HG02943 (cell line): ENCODE measurements around the gene TPO.
"Not testable (repeated sequence)": the region's sequence is repeated elsewhere in the genome, so short reads cannot be mapped to it uniquely, and the experiment has no call there.

ENCODE experiments used
- ATAC-seq: cut with Tn5 transposase; IDR thresholded peaks from one replicate; pipeline ENCODE4 v1.9.1; 2021; ENCODE audit warnings: mild to moderate bottlenecking, low read depth, moderate library complexity; ENCODE audit not compliant: unreplicated experiment

Gene TPO

GRCh38 chr2:1571477-1572417 lies 158.5 kb downstream of the TPO start:
- no peak for ATAC-seq

- no peak for ATAC-seq
Observed at GRCh38 chr2:1572638-1573037, 159.4 kb downstream of the TPO start.

- ATAC-seq: no peak
Observed at GRCh38 chr2:1577846-1578245, 164.6 kb downstream of the TPO start.

- not testable (repeated sequence) for ATAC-seq
Observed at GRCh38 chr2:1581257-1581964, 168.1 kb downstream of the TPO start.

GRCh38 chr2:1581965-1582625 lies 168.8 kb downstream of the TPO start:
- ATAC-seq: no peak

- ATAC-seq: no peak
Observed at GRCh38 chr2:1582891-1583341, 169.7 kb downstream of the TPO start.

- ATAC-seq: no peak
Observed at GRCh38 chr2:1584051-1584531, 170.8 kb downstream of the TPO start.

- no peak for ATAC-seq
Observed at GRCh38 chr2:1584691-1585485, 171.6 kb downstream of the TPO start.

GRCh38 chr2:1585635-1586034 lies 172.4 kb downstream of the TPO start:
- no peak for ATAC-seq

GRCh38 chr2:1586251-1586922 lies 173.1 kb downstream of the TPO start:
- ATAC-seq: no peak

- ATAC-seq: no peak
Observed at GRCh38 chr2:1586923-1587840, 173.9 kb downstream of the TPO start.

GRCh38 chr2:1588051-1588977 lies 175.1 kb downstream of the TPO start:
- no peak for ATAC-seq

- ATAC-seq: no peak
Observed at GRCh38 chr2:1588978-1589621, 175.8 kb downstream of the TPO start.

GRCh38 chr2:1590596-1591460 lies 177.6 kb downstream of the TPO start:
- ATAC-seq: no peak

GRCh38 chr2:1591461-1591770 lies 178.2 kb downstream of the TPO start:
- no peak for ATAC-seq
